Smooth muscle cell (in vitro differentiated cells): ENCODE measurements around the gene NOP14. TPM values are rescaled to one million over a fixed set of nuclear protein-coding genes. Genes with fewer than 3 reads are reported as not detected.

Experiments used
- DNase-seq: peaks from one replicate; lab custom pipeline; 2025; ENCODE audit not compliant: unreplicated experiment; lab: John Stamatoyannopoulos, UW
- H2AFZ ChIP-seq: fragments of 200-600 bp; sonication (generic); 2 replicates; pipeline ENCODE4 v1.6.0; 2016; ENCODE audit warnings: antibody characterized with exemption, low read depth, mild to moderate bottlenecking
- H3F3A ChIP-seq: fragments of 200-600 bp; sonication (generic); 2 replicates; pipeline ENCODE4 v1.6.0; 2017; ENCODE audit warnings: antibody characterized with exemption, low read depth
- H3K27ac ChIP-seq: fragments of 200-600 bp; sonication (generic); 2 replicates; pipeline ENCODE4 v1.5.1; 2016; ENCODE audit warnings: low read depth, mild to moderate bottlenecking
- H3K27me3 ChIP-seq: fragments of 200-600 bp; sonication (generic); 2 replicates; pipeline ENCODE4 v1.6.1; 2016; ENCODE audit warnings: low read depth, mild to moderate bottlenecking
- H3K36me3 ChIP-seq: fragments of 200-600 bp; sonication (generic); 2 replicates; pipeline ENCODE4 v1.5.1; 2016; ENCODE audit warnings: low read depth
- H3K4me1 ChIP-seq: fragments of 200-600 bp; sonication (generic); 2 replicates; pipeline ENCODE4 v1.5.1; 2016; ENCODE audit warnings: low read depth
- H3K4me2 ChIP-seq: fragments of 200-600 bp; sonication (generic); 2 replicates; pipeline ENCODE4 v1.6.0; 2016; ENCODE audit warnings: mild to moderate bottlenecking
- H3K4me3 ChIP-seq: fragments of 200-600 bp; sonication (generic); 2 replicates; pipeline ENCODE4 v1.5.1; 2016; ENCODE audit warnings: mild to moderate bottlenecking
- H3K79me2 ChIP-seq: fragments of 200-600 bp; sonication (generic); 2 replicates; pipeline ENCODE4 v1.6.0; 2016; ENCODE audit warnings: low read depth, mild to moderate bottlenecking
- H3K9ac ChIP-seq: fragments of 200-600 bp; sonication (generic); 2 replicates; pipeline ENCODE4 v1.6.0; 2016; ENCODE audit warnings: low read depth
- H3K9me3 ChIP-seq: fragments of 200-600 bp; sonication (generic); replicated peaks from 2 replicates; pipeline ENCODE4 v1.5.1; 2016; ENCODE audit warnings: low read depth
- H4K20me1 ChIP-seq: fragments of 200-600 bp; sonication (generic); 2 replicates; pipeline ENCODE4 v1.6.0; 2016; ENCODE audit warnings: low read depth
- WGBS: methylation state at CpG from one replicate; pipeline ENCODE4 v1.1.7; 2016; ENCODE audit warnings: low lambda C conversion rate; 5-methylcytosine and 5-hydroxymethylcytosine counted together
- polyA plus RNA-seq: library from polyadenylated mRNA; unstranded; fragments of >200 nt; fragmentation: Nextera tagmentation; extraction: Ambion mirVana; gene quantifications from 2 replicates; pipeline ENCODE4 v1.2.1, GENCODE V29; 2016
- total RNA-seq: library from RNA; depleted of rRNA; stranded (reverse); fragments of >200 nt; gene quantifications from 2 replicates; pipeline ENCODE4 v1.2.3, GENCODE V29; 2014
- TF ChIP-seq, protein P1 (sequence below): fragments of 200-600 bp; sonication (generic); IDR thresholded peaks from 2 replicates; pipeline ENCODE4 v1.5.1; 2017; ENCODE audit warnings: borderline replicate concordance, mild to moderate bottlenecking, antibody characterized with exemption; ENCODE audit not compliant: insufficient read depth, poor library complexity, severe bottlenecking

The NOP14 gene
- total and polyA plus RNA-seq, 2 experiments from 2014 or later: 10.9 to 18.5 TPM

GRCh38 chr4:2937146-2937857, 25.9 kb downstream of the NOP14 start:
- Histone ChIP-seq H3F3A (peaks cover 5% of the 10 kb centered on the region), H3K9me3 (no peaks in the 10 kb centered on the region), H3K27me3 (no peaks in the 10 kb centered on the region), H3K79me2 (peaks cover 4% of the 10 kb centered on the region), H3K27ac (peak overlapping the region; percentile 87), H3K36me3 (no peaks in the 10 kb centered on the region), H4K20me1 (peaks cover 18% of the 10 kb centered on the region), H3K4me1 (peaks cover 14% of the 10 kb centered on the region), H3K4me3 (no peak overlapping the region), H3K9ac (no peak overlapping the region), H2AFZ (no peak overlapping the region), H3K4me2 (peak overlapping the region; percentile 43)
- TF ChIP-seq, protein P1, sequence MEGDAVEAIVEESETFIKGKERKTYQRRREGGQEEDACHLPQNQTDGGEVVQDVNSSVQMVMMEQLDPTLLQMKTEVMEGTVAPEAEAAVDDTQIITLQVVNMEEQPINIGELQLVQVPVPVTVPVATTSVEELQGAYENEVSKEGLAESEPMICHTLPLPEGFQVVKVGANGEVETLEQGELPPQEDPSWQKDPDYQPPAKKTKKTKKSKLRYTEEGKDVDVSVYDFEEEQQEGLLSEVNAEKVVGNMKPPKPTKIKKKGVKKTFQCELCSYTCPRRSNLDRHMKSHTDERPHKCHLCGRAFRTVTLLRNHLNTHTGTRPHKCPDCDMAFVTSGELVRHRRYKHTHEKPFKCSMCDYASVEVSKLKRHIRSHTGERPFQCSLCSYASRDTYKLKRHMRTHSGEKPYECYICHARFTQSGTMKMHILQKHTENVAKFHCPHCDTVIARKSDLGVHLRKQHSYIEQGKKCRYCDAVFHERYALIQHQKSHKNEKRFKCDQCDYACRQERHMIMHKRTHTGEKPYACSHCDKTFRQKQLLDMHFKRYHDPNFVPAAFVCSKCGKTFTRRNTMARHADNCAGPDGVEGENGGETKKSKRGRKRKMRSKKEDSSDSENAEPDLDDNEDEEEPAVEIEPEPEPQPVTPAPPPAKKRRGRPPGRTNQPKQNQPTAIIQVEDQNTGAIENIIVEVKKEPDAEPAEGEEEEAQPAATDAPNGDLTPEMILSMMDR: no peak
- DNase-seq: no peak
- 83% methylated on average over 23 of the region's 23 CpGs for WGBS

DNA sequence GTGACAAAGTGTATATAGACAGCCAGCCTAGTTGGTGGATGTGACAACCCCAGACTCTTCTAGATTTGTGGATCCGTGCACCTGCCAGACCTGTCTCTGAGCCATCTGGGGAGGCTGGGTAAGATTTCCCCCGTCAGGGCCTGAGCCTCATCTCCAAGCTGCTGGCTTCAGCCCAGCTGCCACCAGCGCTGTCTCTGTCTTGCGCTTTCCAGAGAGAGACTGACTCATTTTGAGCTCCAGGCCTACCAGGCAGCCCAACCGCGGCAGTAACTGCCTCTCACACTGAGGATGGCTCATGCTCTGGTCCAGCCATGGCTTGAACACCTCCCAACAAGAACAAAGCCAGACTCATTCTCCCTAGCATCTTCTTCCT, 26.4 kb downstream of the NOP14 start:
- Histone ChIP-seq H3K4me1 (peaks cover 14% of the 10 kb centered on the region), H2AFZ (no peak overlapping the region), H3K27me3 (no peaks in the 10 kb centered on the region), H3K27ac (peak overlapping the region; percentile 87), H3K36me3 (no peaks in the 10 kb centered on the region), H3K79me2 (peaks cover 4% of the 10 kb centered on the region), H3K4me2 (peak overlapping the region; percentile 90), H3F3A (peaks cover 5% of the 10 kb centered on the region), H3K9ac (peak overlapping the region; percentile 61), H3K4me3 (no peak overlapping the region), H4K20me1 (peaks cover 18% of the 10 kb centered on the region), H3K9me3 (no peaks in the 10 kb centered on the region)
- 46% methylated on average over 6 of the region's 6 CpGs for WGBS
- TF ChIP-seq, protein P1: no peak
- no peak for DNase-seq

DNA sequence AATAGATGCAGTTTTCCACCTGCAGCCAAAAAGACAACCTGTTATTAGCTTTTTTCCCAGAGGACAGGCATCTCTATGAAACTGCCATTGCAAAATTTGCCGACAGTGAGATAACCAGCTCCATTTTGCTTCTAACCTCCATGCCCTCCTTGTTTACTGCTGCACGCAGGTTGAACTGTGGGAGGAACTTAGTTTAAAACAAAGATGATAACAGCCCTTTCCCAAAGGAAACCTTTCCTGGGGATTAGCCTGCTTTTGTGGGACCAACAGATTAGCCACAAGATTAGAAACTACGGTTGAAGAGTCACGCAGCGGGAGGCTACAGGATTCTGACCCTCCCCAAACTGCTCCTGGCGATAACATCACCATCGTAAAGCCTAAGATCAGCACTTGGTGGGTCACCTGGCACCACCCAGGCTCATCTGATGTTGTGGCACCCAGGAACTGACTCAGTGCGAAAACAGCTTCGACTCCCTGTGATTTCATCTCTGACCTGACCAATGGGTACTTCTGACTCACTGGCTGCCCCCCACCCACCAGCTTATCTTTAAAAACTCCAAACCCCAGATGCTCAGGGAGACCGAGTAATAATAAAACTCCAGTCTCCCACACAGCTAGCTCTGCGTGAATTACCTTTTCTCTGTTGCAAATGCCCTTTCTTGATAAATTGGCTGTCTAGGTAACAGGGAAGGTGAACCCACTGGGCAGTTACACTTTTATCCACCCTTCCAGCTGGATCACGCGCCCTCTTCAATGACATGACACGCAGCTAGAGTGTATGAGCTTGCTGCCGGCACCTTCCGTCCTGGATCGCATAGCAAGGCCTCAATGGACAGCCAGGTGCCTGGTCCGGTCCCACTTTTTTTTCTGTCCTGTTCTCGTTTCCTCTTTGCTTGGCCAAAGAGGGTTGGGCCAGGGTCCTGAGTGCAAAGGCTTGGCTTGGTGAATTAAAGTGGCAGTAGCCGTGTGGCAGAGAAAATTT, 27.2 kb downstream of the NOP14 start:
- Histone ChIP-seq H3K4me3 (peak overlapping the region; percentile 76), H3K36me3 (no peaks in the 10 kb centered on the region), H3K9me3 (no peaks in the 10 kb centered on the region), H3F3A (peaks cover 5% of the 10 kb centered on the region), H3K4me2 (peak overlapping the region; percentile 90), H3K27ac (peak overlapping the region; percentile 87), H3K27me3 (no peaks in the 10 kb centered on the region), H3K4me1 (peaks cover 14% of the 10 kb centered on the region), H4K20me1 (peaks cover 18% of the 10 kb centered on the region), H3K79me2 (peaks cover 4% of the 10 kb centered on the region), H3K9ac (peak overlapping the region; percentile 92), H2AFZ (no peak overlapping the region)
- TF ChIP-seq, protein P1: no peak
- DNase-seq: no peak
- WGBS: 67% methylated on average over 20 of the region's 20 CpGs
